CD4-positive, alpha-beta T cell treated with Interleukin-21 for 1 hour (primary cell): ENCODE results near the gene PUS7.
A peak's percentile ranks its signal among the peaks of the same experiment; 100 is the strongest.
"Not testable (repeated sequence)": the region's sequence is repeated elsewhere in the genome, so short reads cannot be mapped to it uniquely, and the experiment has no call there.

Source experiments
- DNase-seq: peaks from one replicate; pipeline ENCODE4 v3.0.0-alpha.2; 2020

PUS7 gene

DNA sequence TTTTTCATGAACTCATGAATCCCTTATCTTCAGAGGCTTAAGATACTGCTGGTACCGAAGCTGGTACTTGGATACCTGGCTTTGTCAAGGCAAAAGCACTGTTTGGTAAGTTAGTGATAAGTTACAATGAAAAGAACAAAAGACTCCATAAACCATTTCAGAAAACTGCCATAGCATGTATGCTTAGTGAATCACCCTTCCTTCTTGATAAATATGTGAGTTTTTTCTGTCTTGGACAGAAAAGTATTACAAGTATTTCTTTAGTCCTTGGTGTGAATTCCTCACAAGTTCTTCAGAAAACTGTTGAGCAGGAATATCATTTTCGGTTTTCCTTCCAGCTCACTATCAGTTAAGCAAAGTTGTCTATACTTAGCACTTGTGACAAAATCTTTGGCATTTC is 25.6 kb downstream of the PUS7 start:
- DNase-seq: no peak

- no peak for DNase-seq
Measured at GRCh38 chr7:105493923-105494315, 28.2 kb downstream of the PUS7 start.

GRCh38 chr7:105493196-105493922 is 28.7 kb downstream of the PUS7 start:
- no peak for DNase-seq

GRCh38 chr7:105489409-105489808 is 32.7 kb downstream of the PUS7 start:
- no peak for DNase-seq

- DNase-seq: peak; percentile 38
Measured at GRCh38 chr7:105487579-105488571, 34.2 kb downstream of the PUS7 start.

- DNase-seq: no peak
Measured at GRCh38 chr7:105480931-105481330, 41.1 kb downstream of the PUS7 start.

- DNase-seq: no peak
Measured at GRCh38 chr7:105478606-105479005, 43.5 kb downstream of the PUS7 start.

DNA sequence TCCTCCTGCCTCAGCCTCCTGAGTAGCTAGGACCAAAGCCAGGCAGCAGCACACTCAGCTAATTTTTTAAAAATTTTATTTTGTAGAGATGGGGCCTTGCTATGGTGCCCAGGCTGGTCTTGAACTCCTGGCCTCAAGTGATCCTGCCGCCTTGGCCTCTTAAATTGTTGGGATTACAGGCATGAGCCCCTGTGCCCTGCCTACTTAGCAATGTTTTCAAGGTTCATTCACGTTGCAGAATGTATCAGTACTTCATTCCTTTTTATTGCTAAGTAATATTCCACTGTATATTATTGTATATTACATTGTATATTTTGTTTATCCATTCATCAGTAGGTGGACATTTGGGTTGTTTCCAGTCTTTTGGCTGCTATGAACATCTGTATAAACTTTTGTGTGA is 44.2 kb downstream of the PUS7 start:
- no peak for DNase-seq

DNA sequence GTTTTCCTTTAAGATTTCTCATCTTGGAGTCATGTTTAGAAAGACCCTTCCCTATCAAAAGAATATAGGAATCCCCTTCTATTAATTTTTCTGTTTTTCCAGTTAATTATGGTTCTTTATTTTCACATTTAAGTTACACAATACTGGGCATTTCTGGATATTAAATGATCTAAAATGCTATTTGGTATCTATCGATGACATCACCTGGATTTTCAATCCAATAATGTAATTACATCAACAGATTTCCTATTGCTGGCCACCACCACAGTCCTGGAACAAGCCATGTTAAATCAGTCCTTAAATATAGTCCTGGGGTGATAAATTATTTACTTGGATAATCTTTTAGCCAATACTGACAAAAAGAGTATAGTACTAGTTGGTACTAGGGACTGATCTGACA is 48.0 kb downstream of the PUS7 start:
- DNase-seq: no peak

DNA sequence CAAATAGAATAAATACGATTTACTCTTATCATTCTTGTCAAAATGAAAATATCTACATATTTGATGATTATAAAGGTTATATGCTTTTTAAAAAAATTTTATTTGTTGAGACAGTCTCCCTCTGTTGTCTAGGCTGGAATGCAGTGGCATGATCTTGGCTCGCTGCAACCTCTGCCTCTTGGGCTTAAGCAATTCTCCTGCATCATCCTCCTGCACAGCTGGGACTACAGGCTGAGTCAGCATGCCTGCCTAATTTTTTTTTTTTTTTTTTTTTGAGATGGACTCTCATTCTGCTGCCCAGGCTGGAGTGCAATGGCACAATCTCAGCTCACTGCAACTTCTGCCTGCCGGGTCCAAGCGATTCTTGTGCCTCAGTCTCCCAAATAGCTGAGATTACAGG is 48.9 kb downstream of the PUS7 start:
- no peak for DNase-seq

- DNase-seq: no peak
Measured at GRCh38 chr7:105470846-105471245, 51.2 kb downstream of the PUS7 start.

DNA sequence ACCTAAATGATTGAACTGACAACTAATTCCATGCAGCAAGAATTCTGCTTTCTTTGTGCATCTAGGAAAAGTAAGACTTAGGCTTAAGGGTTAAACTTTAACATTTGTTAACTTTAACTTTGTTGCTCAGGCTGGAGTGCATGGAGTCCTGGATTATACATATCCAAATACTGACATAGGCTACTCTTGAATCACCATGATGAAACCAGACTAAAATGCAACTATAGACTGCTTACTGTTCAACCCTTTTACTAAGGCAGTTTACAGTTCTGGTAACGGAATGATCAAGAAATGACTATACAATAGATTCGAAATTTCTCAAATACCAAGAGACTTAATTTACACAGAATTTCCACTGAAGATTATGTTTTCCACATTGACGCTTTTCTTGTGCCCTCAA is 52.0 kb downstream of the PUS7 start:
- DNase-seq: no peak

DNA sequence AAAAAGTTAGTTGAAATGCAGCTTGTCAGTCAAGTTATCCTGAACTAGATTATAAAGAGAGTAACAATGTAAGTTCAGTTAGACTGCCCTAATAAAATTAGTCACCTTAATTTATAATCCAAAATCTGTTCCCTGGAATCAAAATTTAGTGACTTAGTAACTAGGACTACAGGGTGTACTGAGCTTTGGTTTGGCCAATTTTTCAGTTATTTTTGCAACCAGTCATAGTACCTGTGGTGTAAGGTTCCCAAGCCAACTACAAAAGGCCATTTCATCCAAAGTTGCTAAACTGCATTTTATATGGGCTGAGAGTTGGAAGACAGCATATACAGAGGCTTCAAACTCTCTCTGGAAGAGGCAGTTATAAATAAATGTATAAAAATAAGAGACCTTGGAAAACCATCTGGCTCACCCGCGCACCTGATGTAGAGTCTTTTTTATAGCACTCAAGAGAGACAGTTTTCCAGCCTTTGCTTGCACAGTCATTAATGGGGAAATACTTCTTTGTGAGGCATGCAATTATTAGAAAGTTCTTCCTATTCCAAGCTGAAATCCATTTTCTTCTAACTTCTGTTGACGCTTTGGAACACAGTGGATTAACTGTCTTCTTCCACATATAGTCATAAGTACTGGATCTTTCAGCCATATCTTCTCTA is 59.2 kb downstream of the PUS7 start:
- no peak for DNase-seq

DNA sequence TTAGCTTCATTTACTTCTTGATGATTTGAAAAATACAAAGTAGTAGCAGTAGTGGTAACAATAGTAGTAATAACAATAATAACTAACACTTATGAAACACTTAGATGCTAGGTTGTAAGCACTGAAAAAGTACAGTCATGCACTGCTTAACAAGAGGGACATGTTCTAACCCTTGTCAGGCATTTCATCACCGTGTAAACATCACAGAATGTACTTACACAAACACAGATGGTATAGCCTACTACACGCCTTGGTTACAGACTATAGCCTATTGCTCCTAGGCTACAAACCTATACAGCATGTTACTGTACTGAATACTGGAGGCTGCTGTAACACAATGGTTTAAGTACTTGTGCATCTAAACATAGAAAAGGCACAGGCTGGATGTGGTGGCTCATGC is 60.6 kb downstream of the PUS7 start:
- DNase-seq: no peak

- DNase-seq: no peak
Measured at GRCh38 chr7:105457619-105458225, 64.3 kb downstream of the PUS7 start.

GRCh38 chr7:105454921-105455320 is 67.2 kb downstream of the PUS7 start:
- DNase-seq: no peak

GRCh38 chr7:105454095-105454747 is 67.8 kb downstream of the PUS7 start:
- no peak for DNase-seq

DNA sequence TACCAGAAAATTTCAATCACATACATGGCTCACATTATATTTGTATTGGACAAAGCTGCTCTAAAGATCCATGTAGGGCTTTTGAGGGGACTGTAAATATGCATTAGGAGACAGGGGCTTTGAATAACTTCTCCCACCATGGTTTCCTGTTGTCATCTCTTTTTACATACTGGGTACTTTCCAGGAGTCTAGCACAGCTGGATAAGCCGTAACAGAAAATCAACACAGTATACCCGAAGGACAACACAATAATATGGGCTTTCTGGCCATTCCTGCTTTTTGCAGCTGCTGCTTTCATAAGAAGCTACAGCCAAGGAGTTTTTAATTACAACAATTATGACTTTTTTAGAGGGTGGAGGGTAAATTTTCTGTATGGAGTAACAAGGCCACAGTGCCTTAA is 70.0 kb downstream of the PUS7 start:
- no peak for DNase-seq

- DNase-seq: not testable (repeated sequence)
Measured at GRCh38 chr7:105450870-105451269, 71.2 kb downstream of the PUS7 start.

GRCh38 chr7:105450177-105450861 is 71.8 kb downstream of the PUS7 start:
- DNase-seq: no peak

DNA sequence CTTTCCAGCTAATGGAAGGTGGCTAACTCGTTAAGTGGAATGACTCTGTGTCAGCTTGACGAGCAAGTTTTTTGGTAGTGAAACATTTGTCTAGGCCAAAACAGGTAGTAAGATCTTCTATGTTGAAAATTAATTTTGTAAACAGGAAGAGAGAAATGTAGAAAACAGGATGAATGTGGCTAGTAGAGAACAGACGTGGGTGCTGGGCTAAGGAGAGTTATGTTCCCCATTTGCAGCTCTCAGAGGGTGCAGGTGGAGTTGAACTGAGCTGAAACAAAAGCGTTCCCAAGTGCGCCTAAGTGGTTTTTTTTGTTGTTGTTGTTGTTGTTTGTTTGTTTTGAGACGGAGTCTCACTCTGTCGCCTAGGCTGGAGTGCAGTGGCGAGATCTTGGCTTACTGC is 73.9 kb downstream of the PUS7 start:
- DNase-seq: peak; percentile 11
